Osteocyte (in vitro differentiated cells): ENCODE data around the gene DLEC1. TPM values are rescaled to one million over a fixed set of nuclear protein-coding genes. Genes with fewer than 3 reads are reported as not detected.
A peak's percentile ranks its signal among the peaks of the same experiment; 100 is the strongest.

Source experiments
- DNase-seq: peaks from one replicate; pipeline ENCODE4 v3.0.0; 2021; ENCODE audit warnings: mixed read lengths; ENCODE audit not compliant: unreplicated experiment; ENCODE audit errors: extremely low spot score
- H3K27ac Mint-ChIP-seq: one replicate; pipeline ENCODE4 v1.8.0; 2021; ENCODE audit warnings: mild to moderate bottlenecking, mixed read lengths; ENCODE audit not compliant: unreplicated experiment
- H3K27me3 Mint-ChIP-seq: one replicate; pipeline ENCODE4 v1.8.0; 2021; ENCODE audit warnings: mixed read lengths; ENCODE audit not compliant: unreplicated experiment
- H3K36me3 Mint-ChIP-seq: one replicate; pipeline ENCODE4 v1.8.0; 2021; ENCODE audit warnings: mixed read lengths; ENCODE audit not compliant: unreplicated experiment
- H3K4me1 Mint-ChIP-seq: one replicate; pipeline ENCODE4 v1.8.0; 2021; ENCODE audit warnings: mixed read lengths; ENCODE audit not compliant: unreplicated experiment
- H3K4me3 Mint-ChIP-seq: one replicate; pipeline ENCODE4 v1.8.0; 2021; ENCODE audit warnings: mild to moderate bottlenecking, moderate library complexity, mixed read lengths; ENCODE audit not compliant: unreplicated experiment
- H3K9me3 Mint-ChIP-seq: one replicate; pipeline ENCODE4 v1.8.0; 2021; ENCODE audit warnings: mixed read lengths; ENCODE audit not compliant: unreplicated experiment
- total RNA-seq: library from RNA; stranded (reverse); gene quantifications from 2 replicates; pipeline ENCODE4 v1.2.1, GENCODE V29; 2021
- TF ChIP-seq, protein P1 (sequence below): fragments of 200-600 bp; sonication (generic); IDR thresholded peaks from 2 replicates; pipeline ENCODE4 v1.5.0; 2021; ENCODE audit warnings: antibody characterized with exemption, mild to moderate bottlenecking, moderate library complexity

DLEC1 gene
- total RNA-seq, 1 donor from 2014 or later: 0.62 TPM

DNA sequence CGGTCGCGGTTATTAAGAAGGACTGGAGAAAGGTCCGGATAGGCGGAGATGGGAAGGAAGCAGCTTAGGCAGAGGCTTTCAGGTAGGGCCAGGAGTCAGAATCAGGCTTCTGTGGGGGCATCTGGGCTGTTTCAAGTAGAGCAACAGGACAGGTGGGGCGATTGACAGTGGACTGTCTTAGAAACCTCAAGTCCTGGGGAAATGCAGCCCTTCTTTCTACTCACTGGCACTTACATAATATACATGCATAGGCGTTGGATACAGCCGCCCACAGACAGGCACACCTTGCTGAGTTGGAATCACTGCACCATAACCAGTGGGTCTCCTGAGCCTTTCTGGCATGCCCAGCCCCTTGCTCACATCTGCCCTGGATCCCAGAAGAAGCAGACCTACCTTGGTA is 100.2 kb downstream of the DLEC1 start:
- Mint-ChIP-seq H3K9me3 (no peaks in the 10 kb centered on the region), H3K27ac (peak overlapping the region; percentile 47), H3K4me3 (peak overlapping the region; percentile 86), H3K27me3 (peaks cover 20% of the 10 kb centered on the region), H3K36me3 (peaks cover 13% of the 10 kb centered on the region), H3K4me1 (peaks cover 28% of the 10 kb centered on the region)
- TF ChIP-seq, protein P1, sequence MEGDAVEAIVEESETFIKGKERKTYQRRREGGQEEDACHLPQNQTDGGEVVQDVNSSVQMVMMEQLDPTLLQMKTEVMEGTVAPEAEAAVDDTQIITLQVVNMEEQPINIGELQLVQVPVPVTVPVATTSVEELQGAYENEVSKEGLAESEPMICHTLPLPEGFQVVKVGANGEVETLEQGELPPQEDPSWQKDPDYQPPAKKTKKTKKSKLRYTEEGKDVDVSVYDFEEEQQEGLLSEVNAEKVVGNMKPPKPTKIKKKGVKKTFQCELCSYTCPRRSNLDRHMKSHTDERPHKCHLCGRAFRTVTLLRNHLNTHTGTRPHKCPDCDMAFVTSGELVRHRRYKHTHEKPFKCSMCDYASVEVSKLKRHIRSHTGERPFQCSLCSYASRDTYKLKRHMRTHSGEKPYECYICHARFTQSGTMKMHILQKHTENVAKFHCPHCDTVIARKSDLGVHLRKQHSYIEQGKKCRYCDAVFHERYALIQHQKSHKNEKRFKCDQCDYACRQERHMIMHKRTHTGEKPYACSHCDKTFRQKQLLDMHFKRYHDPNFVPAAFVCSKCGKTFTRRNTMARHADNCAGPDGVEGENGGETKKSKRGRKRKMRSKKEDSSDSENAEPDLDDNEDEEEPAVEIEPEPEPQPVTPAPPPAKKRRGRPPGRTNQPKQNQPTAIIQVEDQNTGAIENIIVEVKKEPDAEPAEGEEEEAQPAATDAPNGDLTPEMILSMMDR: no peak
- DNase-seq: no peak

DNA sequence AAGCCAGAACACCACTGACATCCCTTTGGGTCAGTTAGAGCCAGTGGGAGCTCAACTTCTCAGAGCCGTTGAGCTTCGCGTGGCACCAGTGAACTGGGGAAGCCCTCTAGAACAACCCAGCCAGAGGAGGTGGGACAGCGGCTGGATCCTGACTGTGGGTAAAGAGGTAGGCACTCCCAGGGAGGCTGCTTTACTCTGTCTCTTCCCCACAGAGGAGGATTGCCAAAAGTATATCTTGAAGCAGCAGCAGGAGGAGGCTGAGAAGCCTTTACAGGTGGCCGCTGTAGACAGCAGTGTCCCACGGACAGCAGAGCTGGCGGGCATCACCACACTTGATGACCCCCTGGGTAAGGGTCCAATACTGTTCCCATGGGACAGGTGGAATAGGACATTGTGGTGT is 100.6 kb downstream of the DLEC1 start:
- H3K36me3 Mint-ChIP-seq: peaks cover 9% of the 10 kb centered on the region
- TF ChIP-seq, protein P1: no peak
- H3K27ac Mint-ChIP-seq: peak overlapping the region; percentile 47
- H3K9me3 Mint-ChIP-seq: no peaks in the 10 kb centered on the region
- H3K4me3 Mint-ChIP-seq: peak overlapping the region; percentile 86
- peaks cover 20% of the 10 kb centered on the region for H3K27me3 Mint-ChIP-seq
- H3K4me1 Mint-ChIP-seq: peaks cover 26% of the 10 kb centered on the region
- DNase-seq: no peak

DNA sequence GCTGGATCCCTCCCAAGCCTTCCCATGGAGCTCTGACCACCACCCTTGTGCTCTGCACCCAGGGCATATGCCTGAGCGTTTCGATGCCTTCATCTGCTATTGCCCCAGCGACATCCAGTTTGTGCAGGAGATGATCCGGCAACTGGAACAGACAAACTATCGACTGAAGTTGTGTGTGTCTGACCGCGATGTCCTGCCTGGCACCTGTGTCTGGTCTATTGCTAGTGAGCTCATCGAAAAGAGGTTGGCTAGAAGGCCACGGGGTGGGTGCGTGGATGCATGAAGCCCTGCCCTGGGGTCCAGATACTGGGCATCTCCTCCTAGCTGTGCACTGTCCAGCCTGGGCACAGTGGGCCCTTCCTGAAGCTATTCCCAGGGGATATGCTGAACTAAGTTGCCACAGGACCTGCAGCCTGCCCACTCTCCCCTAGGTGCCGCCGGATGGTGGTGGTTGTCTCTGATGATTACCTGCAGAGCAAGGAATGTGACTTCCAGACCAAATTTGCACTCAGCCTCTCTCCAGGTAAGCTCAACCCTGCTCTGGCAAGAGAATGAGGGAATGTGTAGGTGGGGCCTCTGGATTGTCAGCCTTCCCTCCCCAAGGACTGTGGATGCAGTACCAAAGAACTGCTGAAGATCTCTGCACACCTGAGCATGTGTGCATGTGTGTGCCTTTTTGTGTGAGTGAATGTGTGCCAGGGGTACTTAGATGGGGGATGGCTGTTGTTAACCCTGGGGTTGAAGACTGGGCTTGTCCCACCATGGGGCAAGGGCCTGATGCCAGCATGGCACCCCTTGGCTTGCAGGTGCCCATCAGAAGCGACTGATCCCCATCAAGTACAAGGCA is 101.5 kb downstream of the DLEC1 start:
- Mint-ChIP-seq H3K9me3 (no peaks in the 10 kb centered on the region), H3K4me3 (no peak overlapping the region), H3K4me1 (peaks cover 20% of the 10 kb centered on the region), H3K27me3 (peaks cover 20% of the 10 kb centered on the region), H3K27ac (no peak overlapping the region), H3K36me3 (peaks cover 7% of the 10 kb centered on the region)
- DNase-seq: no peak
- TF ChIP-seq, protein P1: no peak

DNA sequence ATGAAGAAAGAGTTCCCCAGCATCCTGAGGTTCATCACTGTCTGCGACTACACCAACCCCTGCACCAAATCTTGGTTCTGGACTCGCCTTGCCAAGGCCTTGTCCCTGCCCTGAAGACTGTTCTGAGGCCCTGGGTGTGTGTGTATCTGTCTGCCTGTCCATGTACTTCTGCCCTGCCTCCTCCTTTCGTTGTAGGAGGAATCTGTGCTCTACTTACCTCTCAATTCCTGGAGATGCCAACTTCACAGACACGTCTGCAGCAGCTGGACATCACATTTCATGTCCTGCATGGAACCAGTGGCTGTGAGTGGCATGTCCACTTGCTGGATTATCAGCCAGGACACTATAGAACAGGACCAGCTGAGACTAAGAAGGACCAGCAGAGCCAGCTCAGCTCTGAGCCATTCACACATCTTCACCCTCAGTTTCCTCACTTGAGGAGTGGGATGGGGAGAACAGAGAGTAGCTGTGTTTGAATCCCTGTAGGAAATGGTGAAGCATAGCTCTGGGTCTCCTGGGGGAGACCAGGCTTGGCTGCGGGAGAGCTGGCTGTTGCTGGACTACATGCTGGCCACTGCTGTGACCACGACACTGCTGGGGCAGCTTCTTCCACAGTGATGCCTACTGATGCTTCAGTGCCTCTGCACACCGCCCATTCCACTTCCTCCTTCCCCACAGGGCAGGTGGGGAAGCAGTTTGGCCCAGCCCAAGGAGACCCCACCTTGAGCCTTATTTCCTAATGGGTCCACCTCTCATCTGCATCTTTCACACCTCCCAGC is 102.4 kb downstream of the DLEC1 start:
- TF ChIP-seq, protein P1: no peak
- Mint-ChIP-seq H3K9me3 (peaks cover 3% of the 10 kb centered on the region), H3K4me3 (no peak overlapping the region), H3K36me3 (peaks cover 7% of the 10 kb centered on the region), H3K27me3 (peaks cover 23% of the 10 kb centered on the region), H3K4me1 (peaks cover 12% of the 10 kb centered on the region), H3K27ac (no peak overlapping the region)
- no peak for DNase-seq

DNA sequence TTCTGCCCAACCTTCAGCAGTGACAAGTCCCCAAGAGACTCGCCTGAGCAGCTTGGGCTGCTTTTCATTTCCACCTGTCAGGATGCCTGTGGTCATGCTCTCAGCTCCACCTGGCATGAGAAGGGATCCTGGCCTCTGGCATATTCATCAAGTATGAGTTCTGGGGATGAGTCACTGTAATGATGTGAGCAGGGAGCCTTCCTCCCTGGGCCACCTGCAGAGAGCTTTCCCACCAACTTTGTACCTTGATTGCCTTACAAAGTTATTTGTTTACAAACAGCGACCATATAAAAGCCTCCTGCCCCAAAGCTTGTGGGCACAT is 102.9 kb downstream of the DLEC1 start:
- DNase-seq: no peak
- TF ChIP-seq, protein P1: no peak
- H3K4me1 Mint-ChIP-seq: peaks cover 12% of the 10 kb centered on the region
- peaks cover 23% of the 10 kb centered on the region for H3K27me3 Mint-ChIP-seq
- peaks cover 9% of the 10 kb centered on the region for H3K36me3 Mint-ChIP-seq
- H3K4me3 Mint-ChIP-seq: no peak overlapping the region
- H3K27ac Mint-ChIP-seq: no peak overlapping the region
- peaks cover 9% of the 10 kb centered on the region for H3K9me3 Mint-ChIP-seq
